ENCODE results near the gene B3GNT8.
"Not testable (repeated sequence)": the region's sequence is repeated elsewhere in the genome, so short reads cannot be mapped to it uniquely, and the experiment has no call there.

Gene B3GNT8

GRCh38 chr19:41413947-41414346, 13.2 kb downstream of the B3GNT8 start:
- DNase-seq = no peak

GRCh38 chr19:41412953-41413352, 14.2 kb downstream of the B3GNT8 start:
- no peak for DNase-seq

- DNase-seq = no peak
Measured at GRCh38 chr19:41411968-41412265, 15.3 kb downstream of the B3GNT8 start.

- no peak for DNase-seq
Measured at GRCh38 chr19:41411100-41411967, 15.8 kb downstream of the B3GNT8 start.

GRCh38 chr19:41410336-41411054, 16.7 kb downstream of the B3GNT8 start:
- DNase-seq = no peak

GRCh38 chr19:41409288-41409687, 17.9 kb downstream of the B3GNT8 start:
- DNase-seq = peak; percentile 13

- not testable (repeated sequence) for DNase-seq
Measured at GRCh38 chr19:41408846-41409245, 18.3 kb downstream of the B3GNT8 start.

GRCh38 chr19:41408256-41408655, 18.9 kb downstream of the B3GNT8 start:
- DNase-seq = no peak

- DNase-seq = no peak
Measured at GRCh38 chr19:41407271-41407670, 19.9 kb downstream of the B3GNT8 start.

- DNase-seq = no peak
Measured at GRCh38 chr19:41405776-41406175, 21.4 kb downstream of the B3GNT8 start.

GRCh38 chr19:41403181-41403970, 23.8 kb downstream of the B3GNT8 start:
- DNase-seq = no peak

GRCh38 chr19:41402010-41402409, 25.2 kb downstream of the B3GNT8 start:
- no peak for DNase-seq

- no peak for DNase-seq
Measured at GRCh38 chr19:41401483-41401882, 25.7 kb downstream of the B3GNT8 start.

- no peak for DNase-seq
Measured at GRCh38 chr19:41399525-41399924, 27.6 kb downstream of the B3GNT8 start.

GRCh38 chr19:41399091-41399490, 28.1 kb downstream of the B3GNT8 start:
- no peak for DNase-seq

GRCh38 chr19:41398598-41398997, 28.6 kb downstream of the B3GNT8 start:
- no peak for DNase-seq

- peak; percentile 12 for DNase-seq
Measured at GRCh38 chr19:41398050-41398418, 29.1 kb downstream of the B3GNT8 start.

- peak; percentile 100 for DNase-seq
Measured at GRCh38 chr19:41397086-41398049, 29.8 kb downstream of the B3GNT8 start, which contains the start of the genes BCKDHA and EXOSC5. BCKDHA (plus strand) TSS chr19:41397818; CDS start chr19:41397828, 10 bp downstream. EXOSC5 (minus strand) TSS chr19:41397359; CDS start chr19:41397328, 31 bp downstream.

GRCh38 chr19:41395355-41395754, 31.8 kb downstream of the B3GNT8 start:
- no peak for DNase-seq

- no peak for DNase-seq
Measured at GRCh38 chr19:41392775-41393174, 34.4 kb downstream of the B3GNT8 start.

- DNase-seq = no peak
Measured at GRCh38 chr19:41391618-41392017, 35.6 kb downstream of the B3GNT8 start.

GRCh38 chr19:41386442-41386841, 40.7 kb downstream of the B3GNT8 start:
- no peak for DNase-seq

Data from fibroblast of skin of back (primary cell).